Measurements from ENCODE around the gene SIRT6. TPM values are rescaled to one million over a fixed set of nuclear protein-coding genes. Genes with fewer than 3 reads are reported as not detected.

Gene SIRT6
- total RNA-seq, 1 donor, result 16.3 TPM

DNA sequence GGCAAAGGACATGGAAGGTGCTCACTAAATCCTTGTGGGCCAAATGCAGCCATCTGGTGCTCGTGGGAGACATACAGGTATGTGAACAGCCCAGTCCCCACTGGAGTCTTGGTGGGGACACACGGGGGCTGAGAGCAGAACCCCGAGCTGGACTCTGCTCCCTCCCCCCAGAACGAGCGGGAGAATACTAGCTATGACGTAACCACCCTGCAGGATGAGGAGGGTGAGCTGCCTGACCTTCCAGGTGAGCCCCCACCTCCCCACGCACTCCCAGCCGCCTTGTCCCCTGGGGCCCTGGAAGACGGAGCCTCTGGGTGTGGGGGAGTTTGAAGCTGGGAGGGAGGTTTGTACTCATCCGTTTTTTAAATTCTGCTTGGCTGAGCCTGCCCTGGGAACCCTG lies 33.4 kb upstream of the SIRT6 start:
- Histone ChIP-seq H3K27ac (ENCODE audit: low read depth, low read length) (no peak overlapping the region), H3K4me3 (ENCODE audit: insufficient read depth, low read length) (no peak overlapping the region), H4K20me1 (ENCODE audit: insufficient read depth, low read length) (no peaks in the 10 kb centered on the region), H3K79me2 (ENCODE audit: insufficient read depth, low read length) (no peaks in the 10 kb centered on the region), H3K4me1 (ENCODE audit: insufficient read depth, low read length) (no peaks in the 10 kb centered on the region), H2AFZ (ENCODE audit: low read length) (no peak overlapping the region), H3K9me3 (ENCODE audit: low read depth, low read length) (no peaks in the 10 kb centered on the region), H3K36me3 (ENCODE audit: insufficient read depth, low read length) (no peaks in the 10 kb centered on the region), H3K27me3 (ENCODE audit: insufficient read depth, low read length) (no peaks in the 10 kb centered on the region), H3K4me2 (ENCODE audit: insufficient read depth, low read length) (no peak overlapping the region)
- TF ChIP-seq, protein P1, sequence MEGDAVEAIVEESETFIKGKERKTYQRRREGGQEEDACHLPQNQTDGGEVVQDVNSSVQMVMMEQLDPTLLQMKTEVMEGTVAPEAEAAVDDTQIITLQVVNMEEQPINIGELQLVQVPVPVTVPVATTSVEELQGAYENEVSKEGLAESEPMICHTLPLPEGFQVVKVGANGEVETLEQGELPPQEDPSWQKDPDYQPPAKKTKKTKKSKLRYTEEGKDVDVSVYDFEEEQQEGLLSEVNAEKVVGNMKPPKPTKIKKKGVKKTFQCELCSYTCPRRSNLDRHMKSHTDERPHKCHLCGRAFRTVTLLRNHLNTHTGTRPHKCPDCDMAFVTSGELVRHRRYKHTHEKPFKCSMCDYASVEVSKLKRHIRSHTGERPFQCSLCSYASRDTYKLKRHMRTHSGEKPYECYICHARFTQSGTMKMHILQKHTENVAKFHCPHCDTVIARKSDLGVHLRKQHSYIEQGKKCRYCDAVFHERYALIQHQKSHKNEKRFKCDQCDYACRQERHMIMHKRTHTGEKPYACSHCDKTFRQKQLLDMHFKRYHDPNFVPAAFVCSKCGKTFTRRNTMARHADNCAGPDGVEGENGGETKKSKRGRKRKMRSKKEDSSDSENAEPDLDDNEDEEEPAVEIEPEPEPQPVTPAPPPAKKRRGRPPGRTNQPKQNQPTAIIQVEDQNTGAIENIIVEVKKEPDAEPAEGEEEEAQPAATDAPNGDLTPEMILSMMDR (IDR thresholded peaks at IDR 0.05; ENCODE audit: extremely low read depth, low read depth, low read length), result no peak
- DNase-seq (ENCODE audit: insufficient read length, low spot score, missing footprints), result peak; percentile 31

DNA sequence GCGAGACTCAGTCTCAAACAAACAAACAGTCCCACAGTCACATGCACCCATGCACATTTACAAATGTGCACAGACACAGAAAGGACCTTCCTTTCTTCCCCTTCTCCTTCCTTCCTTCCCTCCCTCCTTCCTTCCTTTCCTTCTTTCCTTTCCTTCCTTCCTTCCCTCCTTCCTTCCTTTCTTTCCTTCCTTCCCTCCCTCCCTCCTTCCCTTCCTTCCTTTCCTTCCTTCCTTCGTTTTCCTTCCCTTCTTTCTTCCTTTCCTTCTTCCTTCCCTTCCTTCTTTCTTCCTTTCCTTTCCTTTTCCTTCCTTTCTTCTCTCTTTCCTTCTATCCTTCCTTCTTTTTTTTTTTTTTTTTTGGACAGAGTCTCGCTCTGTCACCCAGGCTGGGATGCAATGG lies 30.8 kb upstream of the SIRT6 start:
- Histone ChIP-seq H3K36me3 (ENCODE audit: insufficient read depth, low read length) (no peaks in the 10 kb centered on the region), H4K20me1 (ENCODE audit: insufficient read depth, low read length) (no peaks in the 10 kb centered on the region), H3K9me3 (ENCODE audit: low read depth, low read length) (no peaks in the 10 kb centered on the region), H3K4me1 (ENCODE audit: insufficient read depth, low read length) (peaks cover 5% of the 10 kb centered on the region), H3K27me3 (ENCODE audit: insufficient read depth, low read length) (no peaks in the 10 kb centered on the region), H3K4me3 (ENCODE audit: insufficient read depth, low read length) (no peak overlapping the region), H3K27ac (ENCODE audit: low read depth, low read length) (no peak overlapping the region), H3K4me2 (ENCODE audit: insufficient read depth, low read length) (no peak overlapping the region), H3K79me2 (ENCODE audit: insufficient read depth, low read length) (no peaks in the 10 kb centered on the region), H2AFZ (ENCODE audit: low read length) (no peak overlapping the region)
- TF ChIP-seq, protein P1 (IDR thresholded peaks at IDR 0.05; ENCODE audit: extremely low read depth, low read depth, low read length), result no peak
- DNase-seq (ENCODE audit: insufficient read length, low spot score, missing footprints), result no peak

DNA sequence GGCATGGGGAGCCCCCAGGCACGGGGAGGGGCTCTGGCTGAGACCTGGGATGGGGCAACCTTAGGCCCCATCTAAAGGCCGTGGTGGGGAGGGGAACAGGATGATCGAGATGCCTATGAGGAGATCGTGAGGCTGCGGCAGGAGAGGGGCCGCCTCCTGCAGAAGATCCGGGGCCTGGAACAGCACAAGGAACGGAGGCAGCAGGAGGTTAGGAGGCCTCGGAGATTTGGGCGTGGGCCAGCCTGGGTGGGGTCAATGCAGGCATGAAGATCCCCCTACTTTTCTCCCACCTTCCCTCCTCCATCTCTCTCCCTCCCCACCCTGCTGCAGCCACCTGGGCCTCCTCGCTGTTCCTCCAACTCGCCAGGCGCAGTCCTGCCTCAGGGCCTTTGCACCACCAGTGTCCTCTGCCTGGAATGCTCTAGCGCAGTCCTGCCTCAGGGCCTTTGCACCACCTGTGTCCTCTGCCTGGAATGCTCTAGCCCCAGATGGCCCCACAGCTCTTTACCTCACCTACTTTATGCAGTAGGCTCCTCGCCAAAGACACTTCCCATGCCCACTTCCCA lies 27.9 kb upstream of the SIRT6 start:
- Histone ChIP-seq H3K36me3 (ENCODE audit: insufficient read depth, low read length) (no peaks in the 10 kb centered on the region), H2AFZ (ENCODE audit: low read length) (no peak overlapping the region), H3K27me3 (ENCODE audit: insufficient read depth, low read length) (no peaks in the 10 kb centered on the region), H3K4me2 (ENCODE audit: insufficient read depth, low read length) (no peak overlapping the region), H3K4me3 (ENCODE audit: insufficient read depth, low read length) (no peak overlapping the region), H3K4me1 (ENCODE audit: insufficient read depth, low read length) (peaks cover 5% of the 10 kb centered on the region), H3K79me2 (ENCODE audit: insufficient read depth, low read length) (no peaks in the 10 kb centered on the region), H4K20me1 (ENCODE audit: insufficient read depth, low read length) (no peaks in the 10 kb centered on the region), H3K9me3 (ENCODE audit: low read depth, low read length) (no peaks in the 10 kb centered on the region), H3K27ac (ENCODE audit: low read depth, low read length) (no peak overlapping the region)
- DNase-seq (ENCODE audit: insufficient read length, low spot score, missing footprints), result no peak
- TF ChIP-seq, protein P1 (IDR thresholded peaks at IDR 0.05; ENCODE audit: extremely low read depth, low read depth, low read length), result no peak

DNA sequence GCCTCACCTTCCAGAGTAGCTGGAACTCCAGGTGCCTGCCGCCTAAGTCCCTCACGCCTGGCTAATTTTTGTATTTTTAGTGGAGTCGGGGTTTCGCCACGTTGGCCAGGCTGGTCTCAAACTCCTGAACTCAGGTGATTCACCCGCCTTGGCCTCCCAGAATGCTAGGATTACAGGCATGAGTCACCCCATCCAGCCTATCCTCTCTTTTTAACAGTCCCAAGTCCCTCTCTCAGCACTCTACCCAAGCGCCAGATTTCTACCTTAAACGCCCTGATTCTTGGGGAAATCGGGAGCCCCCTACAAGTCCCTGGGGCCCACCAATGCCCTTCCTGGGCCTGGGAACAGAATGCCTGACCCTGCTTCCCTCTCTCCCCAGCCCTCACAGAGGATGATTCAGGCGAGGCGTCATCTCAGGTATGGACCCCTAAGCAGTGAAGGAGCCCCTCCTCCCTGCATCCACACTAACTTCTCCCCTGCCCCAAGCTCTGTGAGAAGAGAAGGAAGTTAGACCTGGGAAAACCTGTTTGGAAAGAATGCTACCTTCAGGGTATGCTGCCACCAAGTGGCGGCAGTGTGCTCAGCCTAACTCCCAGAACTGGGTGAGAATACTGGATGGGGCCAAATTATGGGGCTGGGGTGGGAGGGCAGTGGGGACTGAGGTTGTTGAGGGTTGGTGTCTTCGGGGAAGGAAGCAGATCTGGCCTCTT lies 26.2 kb upstream of the SIRT6 start:
- no peaks in the 10 kb centered on the region for H3K36me3 ChIP-seq (ENCODE audit: insufficient read depth, low read length)
- H3K27me3 ChIP-seq (ENCODE audit: insufficient read depth, low read length), result no peaks in the 10 kb centered on the region
- no peak overlapping the region for H3K4me2 ChIP-seq (ENCODE audit: insufficient read depth, low read length)
- no peaks in the 10 kb centered on the region for H3K79me2 ChIP-seq (ENCODE audit: insufficient read depth, low read length)
- peak; percentile 92 for DNase-seq (ENCODE audit: insufficient read length, low spot score, missing footprints)
- H4K20me1 ChIP-seq (ENCODE audit: insufficient read depth, low read length), result no peaks in the 10 kb centered on the region
- TF ChIP-seq, protein P1 (IDR thresholded peaks at IDR 0.05; ENCODE audit: extremely low read depth, low read depth, low read length), result peak; percentile 58
- H3K4me3 ChIP-seq (ENCODE audit: insufficient read depth, low read length), result no peak overlapping the region
- H3K27ac ChIP-seq (ENCODE audit: low read depth, low read length), result no peak overlapping the region
- H3K9me3 ChIP-seq (ENCODE audit: low read depth, low read length), result no peaks in the 10 kb centered on the region
- H2AFZ ChIP-seq (ENCODE audit: low read length), result no peak overlapping the region
- H3K4me1 ChIP-seq (ENCODE audit: insufficient read depth, low read length), result peaks cover 8% of the 10 kb centered on the region

Measured in osteoblast (primary cell).